K562 (cell line): Measurements from ENCODE around the gene UBQLN3. TPM values are rescaled to one million over a fixed set of nuclear protein-coding genes. Genes with fewer than 3 reads are reported as not detected.

Experiments
- ARID1B ChIP-seq: fragments of 450-650 bp; IDR thresholded peaks from 2 replicates; pipeline ENCODE4 v1.6.1; 2016; ENCODE audit warnings: antibody characterized with exemption, mild to moderate bottlenecking, inconsistent platforms
- ATF7 ChIP-seq: fragments of 450-650 bp; IDR thresholded peaks from 2 replicates; pipeline ENCODE4 v1.7.1; 2014; ENCODE audit warnings: mild to moderate bottlenecking, moderate library complexity
- BRD4 ChIP-seq: fragments of 200-600 bp; sonication (generic); IDR thresholded peaks from 2 replicates; pipeline ENCODE4 v1.6.1; 2017; ENCODE audit warnings: inconsistent platforms
- GATAD2A ChIP-seq: fragments of 450-650 bp; IDR thresholded peaks from 2 replicates; pipeline ENCODE4 v1.6.1; 2017
- HMBOX1 ChIP-seq: sonication (generic); IDR thresholded peaks from 2 replicates; pipeline ENCODE4 v1.6.1; 2016
- MEIS2 ChIP-seq: fragments of 450-650 bp; IDR thresholded peaks from 2 replicates; pipeline ENCODE4 v1.6.1; 2014; ENCODE audit warnings: mild to moderate bottlenecking; ENCODE audit not compliant: partially characterized antibody
- MTA3 ChIP-seq: fragments of 450-650 bp; formaldehyde crosslinking; IDR thresholded peaks from 2 replicates; pipeline ENCODE4 v1.6.1; 2017; ENCODE audit warnings: mild to moderate bottlenecking, borderline replicate concordance
- OTX1 ChIP-seq: fragments of 450-650 bp; formaldehyde crosslinking; IDR thresholded peaks from 2 replicates; pipeline ENCODE4 v1.4.0; 2022; ENCODE audit warnings: mild to moderate bottlenecking
- PCBP2 ChIP-seq: fragments of 200-400 bp; formaldehyde crosslinking; IDR thresholded peaks from 2 replicates; pipeline ENCODE4 v1.6.1; 2018; ENCODE audit warnings: low read length, low read depth, mild to moderate bottlenecking, moderate library complexity; ENCODE audit not compliant: poor library complexity, severe bottlenecking
- PKNOX1 ChIP-seq: fragments of 450-650 bp; IDR thresholded peaks from 2 replicates; pipeline ENCODE4 v1.6.1; 2016
- RBM22 ChIP-seq: fragments of 200-400 bp; formaldehyde crosslinking; IDR thresholded peaks from 2 replicates; pipeline ENCODE4 v1.6.1; 2018; ENCODE audit warnings: low read length, low read depth; ENCODE audit not compliant: poor library complexity, severe bottlenecking
- SMARCE1 ChIP-seq: fragments of 450-650 bp; IDR thresholded peaks from 2 replicates; pipeline ENCODE4 v1.7.1; 2016; ENCODE audit warnings: mild to moderate bottlenecking
- TBL1XR1 ChIP-seq, 2 experiments: IDR thresholded peaks; 2 replicates each; pipeline ENCODE4 v1.6.1; 2012; ENCODE audit warnings: improper control_type of control experiment in 2 of 2, low read length in 2 of 2, mild to moderate bottlenecking in 1 of 2
- TFE3 ChIP-seq: fragments of 450-650 bp; formaldehyde crosslinking; IDR thresholded peaks from 2 replicates; pipeline ENCODE4 v1.4.0; 2020; ENCODE audit warnings: mild to moderate bottlenecking, mixed read lengths
- TRIM25 ChIP-seq: fragments of 450-650 bp; IDR thresholded peaks from 2 replicates; pipeline ENCODE4 v1.7.0; 2016; ENCODE audit warnings: borderline replicate concordance
- ZFX ChIP-seq: sonication (generic); formaldehyde crosslinking; IDR thresholded peaks from 2 replicates; pipeline ENCODE4 v1.8.0; 2022; ENCODE audit warnings: mild to moderate bottlenecking, missing genetic modification reagents, moderate library complexity
- ZKSCAN8 ChIP-seq: fragments of 200-800 bp; sonication (Bioruptor generic); IDR thresholded peaks from 2 replicates; pipeline ENCODE4 v1.6.1; 2016; ENCODE audit warnings: missing genetic modification characterization, missing compliant biosample characterization
- ZNF609 ChIP-seq: sonication (generic); formaldehyde crosslinking; IDR thresholded peaks from 2 replicates; pipeline ENCODE4 v1.8.1; 2023; ENCODE audit warnings: missing genetic modification reagents, mild to moderate bottlenecking, borderline replicate concordance
- ZNF717 ChIP-seq: fragments of 250-450 bp; sonication (Bioruptor Pico); IDR thresholded peaks from 2 replicates; pipeline ENCODE4 v1.5.0; 2021
- polyA plus RNA-seq, 8 experiments: library from polyadenylated mRNA; depleted of rRNA in 4 of 8; stranded (reverse) in 5 of 8; unstranded in 3 of 8; fragments of >200 nt; fragmentation: Nextera tagmentation in 2 of 8; fragmentation: Illumina TruSeq in 1 of 8; extraction: Ambion mirVana in 2 of 8; extraction: Trizol in 1 of 8; gene quantifications; 2 replicates each; pipeline versions ENCODE4 v1.2.1 to v1.2.3, GENCODE V29; 2011 to 2014; ENCODE audit warnings: inconsistent platforms in 1 of 8, missing spikeins in 1 of 8
- total RNA-seq, 7 experiments: library from RNA; depleted of rRNA in 6 of 7; stranded (reverse); fragments of >200 nt in 6 of 7; fragmentation: Illumina TruSeq in 2 of 7; extraction: Trizol in 2 of 7; gene quantifications; 2 replicates each; pipeline versions ENCODE4 v1.2.1 to v1.2.3, GENCODE V29; 2011 to 2021; ENCODE audit warnings: low replicate concordance in 1 of 7

The UBQLN3 gene
- total and polyA plus RNA-seq, 9 of the 15 experiments (the other 6 are each of a cell fraction or from before 2014, with no cell fraction given) = 0.01 to 0.27 TPM; not detected in 7

GRCh38 chr11:5504403-5504921 is 5.3 kb downstream of the UBQLN3 start (continued):
- peak; percentile 31; the same call in 1 of the 2 replicates for TF ChIP-seq PKNOX1
- no peak for TF ChIP-seq TFE3 (CRISPR knock-in tag)
- no peak for TF ChIP-seq ZKSCAN8
- TF ChIP-seq OTX1 (CRISPR knock-in tag) = no peak
- TF ChIP-seq GATAD2A = 0 out of 2 replicates have a peak, but pooled peaks have one; percentile 36
- 0 out of 2 replicates have a peak, but pooled peaks have one; percentile 37 for TF ChIP-seq ZFX (CRISPR knock-in tag)
- no peak for TF ChIP-seq TRIM25
- peak; percentile 51 for TF ChIP-seq MEIS2
- TF ChIP-seq ARID1B = peak; percentile 77
- no peak for TF ChIP-seq BRD4
- no peak for TF ChIP-seq PCBP2
- TF ChIP-seq RBM22 = no peak
- TF ChIP-seq ZNF609 (CRISPR knock-in tag) = no peak
- 0 out of 2 replicates have a peak, but pooled peaks have one; percentile 36 for TF ChIP-seq MTA3
- TF ChIP-seq ATF7 = peak; percentile 46; the same call in 1 of the 2 replicates
- TF ChIP-seq SMARCE1 = peak; percentile 71; the same call in 1 of the 2 replicates
- no peak for TF ChIP-seq ZNF717 (CRISPR knock-in tag)
- TF ChIP-seq HMBOX1 = peak; percentile 68; the same call in 1 of the 2 replicates
- TF ChIP-seq TBL1XR1 (IDR thresholded peaks at IDR 0.05; ENCODE audit: low read length in 2 of 2) = peak in 1 of 2 experiments; percentile 16; a peak in 1 of 4 replicates
